ENCODE results near the gene LGALSL. TPM values are rescaled to one million over a fixed set of nuclear protein-coding genes. Genes with fewer than 3 reads are reported as not detected.

The LGALSL gene
- total RNA-seq, 1 experiment from 2014 or later, result 7.4 TPM

GRCh38 chr2:64492821-64493220, 38.9 kb downstream of the LGALSL start:
- no peaks in the 10 kb centered on the region for H3K36me3 ChIP-seq (ENCODE audit: insufficient read depth, low read length, poor library complexity, severe bottlenecking)
- intact Hi-C loops (cut with micrococcal nuclease; ENCODE audit: unreplicated experiment), result no loop called here
- no peak for DNase-seq (ENCODE audit: low spot score)
- no TSS peak for BruUV-seq (replicated peaks)
- ChIA-PET POLR2A (ENCODE audit: low non-redundant PET) (no interaction called here), CTCF (interaction anchor here (0.7 kb wide), 1 partner anchor 166 kb away, joined by 4 read pairs; no protein-coding TSS in a partner anchor)
- TF ChIP-seq CTCF (conservative IDR thresholded peaks at IDR 0.05; ENCODE audit: low read depth, low read length) (no peak), EZH2 (IDR thresholded peaks at IDR 0.05; ENCODE audit: borderline replicate concordance, low read depth, low read length, poor library complexity, severe bottlenecking) (no peak)
- H3K27ac ChIP-seq (ENCODE audit: low read depth, low read length, poor library complexity, severe bottlenecking), result no peak overlapping the region
- H3K4me3 ChIP-seq (ENCODE audit: low read depth, low read length, poor library complexity, severe bottlenecking), result no peak overlapping the region
- H3K4me1 ChIP-seq (ENCODE audit: insufficient read depth, low read length, poor library complexity, severe bottlenecking), result no peaks in the 10 kb centered on the region
- no peaks in the 10 kb centered on the region for H3K9me3 ChIP-seq (ENCODE audit: low read depth, low read length, poor library complexity, severe bottlenecking)
- no peaks in the 10 kb centered on the region for H3K27me3 ChIP-seq (replicated peaks; ENCODE audit: insufficient read depth, low read depth, low read length, poor library complexity)

GRCh38 chr2:64493788-64494187, 39.8 kb downstream of the LGALSL start:
- DNase-seq (ENCODE audit: low spot score), result no peak
- TF ChIP-seq CTCF (conservative IDR thresholded peaks at IDR 0.05; ENCODE audit: low read depth, low read length), result no peak
- TF ChIP-seq EZH2 (IDR thresholded peaks at IDR 0.05; ENCODE audit: borderline replicate concordance, low read depth, low read length, poor library complexity, severe bottlenecking), result no peak
- no peaks in the 10 kb centered on the region for H3K27me3 ChIP-seq (replicated peaks; ENCODE audit: insufficient read depth, low read depth, low read length, poor library complexity)
- CTCF ChIA-PET, result interaction anchor here (0.6 kb wide), 1 partner anchor 9 kb away, joined by 5 read pairs; no protein-coding TSS in a partner anchor
- H3K4me1 ChIP-seq (ENCODE audit: insufficient read depth, low read length, poor library complexity, severe bottlenecking), result no peaks in the 10 kb centered on the region
- H3K4me3 ChIP-seq (ENCODE audit: low read depth, low read length, poor library complexity, severe bottlenecking), result no peak overlapping the region
- no peaks in the 10 kb centered on the region for H3K9me3 ChIP-seq (ENCODE audit: low read depth, low read length, poor library complexity, severe bottlenecking)
- no peak overlapping the region for H3K27ac ChIP-seq (ENCODE audit: low read depth, low read length, poor library complexity, severe bottlenecking)
- no TSS peak for BruUV-seq (replicated peaks)
- intact Hi-C loops (cut with micrococcal nuclease; ENCODE audit: unreplicated experiment), result no loop called here
- H3K36me3 ChIP-seq (ENCODE audit: insufficient read depth, low read length, poor library complexity, severe bottlenecking), result no peaks in the 10 kb centered on the region
- POLR2A ChIA-PET (ENCODE audit: low non-redundant PET), result no interaction called here

DNA sequence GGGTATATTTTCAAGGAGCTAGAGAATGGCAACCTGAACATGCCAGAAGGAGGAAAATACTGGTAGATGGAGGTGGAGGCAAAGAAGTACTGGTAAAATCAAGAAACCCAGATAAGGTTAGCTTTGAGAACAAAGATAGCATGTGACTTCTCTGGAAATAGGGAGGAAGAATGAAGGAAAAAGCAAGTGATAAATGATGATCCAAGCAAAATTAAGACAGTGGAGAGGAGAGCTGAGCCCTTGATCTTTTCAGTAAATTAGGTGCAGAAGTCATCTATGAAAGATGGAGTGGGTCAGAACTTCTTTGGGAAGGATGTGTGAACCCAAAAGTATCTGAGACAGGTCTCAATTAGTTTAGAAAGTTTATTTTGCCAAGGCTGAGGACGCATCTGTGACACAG, 44.5 kb downstream of the LGALSL start:
- Histone ChIP-seq H3K4me3 (ENCODE audit: low read depth, low read length, poor library complexity, severe bottlenecking) (no peak overlapping the region), H3K27ac (ENCODE audit: low read depth, low read length, poor library complexity, severe bottlenecking) (no peak overlapping the region), H3K27me3 (replicated peaks; ENCODE audit: insufficient read depth, low read depth, low read length, poor library complexity) (no peaks in the 10 kb centered on the region), H3K4me1 (ENCODE audit: insufficient read depth, low read length, poor library complexity, severe bottlenecking) (no peaks in the 10 kb centered on the region), H3K36me3 (ENCODE audit: insufficient read depth, low read length, poor library complexity, severe bottlenecking) (no peaks in the 10 kb centered on the region), H3K9me3 (ENCODE audit: low read depth, low read length, poor library complexity, severe bottlenecking) (no peaks in the 10 kb centered on the region)
- no peak for TF ChIP-seq EZH2 (IDR thresholded peaks at IDR 0.05; ENCODE audit: borderline replicate concordance, low read depth, low read length, poor library complexity, severe bottlenecking)
- no peak for TF ChIP-seq CTCF (conservative IDR thresholded peaks at IDR 0.05; ENCODE audit: low read depth, low read length)
- BruUV-seq (replicated peaks), result no TSS peak
- DNase-seq (ENCODE audit: low spot score), result no peak
- CTCF ChIA-PET, result no interaction called here
- intact Hi-C loops (cut with micrococcal nuclease; ENCODE audit: unreplicated experiment), result no loop called here
- POLR2A ChIA-PET (ENCODE audit: low non-redundant PET), result no interaction called here
